GM21825 (cell line): ENCODE results near the gene FSIP1.

ENCODE experiments used
- ATAC-seq: cut with Tn5 transposase; IDR thresholded peaks from one replicate; pipeline ENCODE4 v1.9.1; 2021; ENCODE audit warnings: mild to moderate bottlenecking, moderate library complexity; ENCODE audit not compliant: unreplicated experiment

The FSIP1 gene

DNA sequence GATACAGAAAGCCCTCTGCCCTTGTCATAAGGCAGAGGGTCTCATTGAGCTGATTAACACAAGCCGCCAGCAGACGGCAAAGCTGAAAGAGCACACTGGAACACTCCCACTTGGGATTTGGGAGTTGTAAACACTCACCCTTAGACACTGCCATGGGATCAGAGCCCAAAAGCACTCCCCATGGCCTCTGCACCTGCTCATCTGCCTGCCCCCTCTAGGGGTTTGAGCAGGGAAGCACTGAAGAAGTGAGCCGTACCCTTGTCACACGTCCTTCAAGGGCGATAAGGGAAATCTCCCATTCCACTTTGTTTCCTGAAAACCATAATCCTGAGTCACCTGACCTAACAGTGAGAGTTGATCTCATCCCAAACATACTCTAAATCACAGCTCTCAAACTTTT is 14.7 kb downstream of the FSIP1 start:
- ATAC-seq = no peak

DNA sequence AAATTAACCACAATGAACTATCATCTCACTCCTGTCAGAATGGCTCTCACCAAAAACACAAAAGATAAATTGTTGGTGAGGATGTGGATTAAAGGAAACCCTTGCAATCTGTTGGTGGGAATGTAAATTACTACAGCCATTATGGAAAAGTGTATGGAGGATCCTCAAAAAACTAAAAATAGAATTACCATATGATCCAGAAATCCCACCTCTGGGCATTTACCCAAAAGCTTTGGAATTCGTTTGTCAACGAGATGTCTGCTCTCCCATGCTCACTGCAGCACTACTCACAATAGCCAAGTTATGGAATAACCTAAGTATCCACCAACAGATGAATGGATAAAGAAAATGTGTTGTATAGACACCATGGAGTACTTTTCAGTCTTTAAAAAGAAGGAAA is 21.6 kb downstream of the FSIP1 start:
- no peak for ATAC-seq

- no peak for ATAC-seq
Observed at GRCh38 chr15:39756806-39757522, 25.7 kb downstream of the FSIP1 start.

DNA sequence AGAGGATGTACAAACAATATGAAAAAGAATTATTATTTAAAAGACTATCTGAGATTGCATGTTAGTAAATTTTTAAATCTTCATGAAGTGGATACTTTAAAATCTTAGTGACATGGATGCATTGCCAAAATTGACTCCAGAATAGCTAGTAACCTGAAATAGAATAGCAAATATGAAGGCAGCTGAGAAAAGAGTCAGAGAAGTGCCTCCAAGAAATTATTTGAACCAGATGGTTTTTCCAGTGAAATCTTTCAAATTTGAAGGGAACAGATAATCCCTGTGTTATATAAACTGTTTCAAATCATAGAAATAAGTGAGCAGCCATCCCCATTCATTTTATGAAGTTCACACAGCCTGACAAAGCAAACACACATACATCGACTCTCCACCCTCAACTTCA is 29.6 kb downstream of the FSIP1 start:
- no peak for ATAC-seq

DNA sequence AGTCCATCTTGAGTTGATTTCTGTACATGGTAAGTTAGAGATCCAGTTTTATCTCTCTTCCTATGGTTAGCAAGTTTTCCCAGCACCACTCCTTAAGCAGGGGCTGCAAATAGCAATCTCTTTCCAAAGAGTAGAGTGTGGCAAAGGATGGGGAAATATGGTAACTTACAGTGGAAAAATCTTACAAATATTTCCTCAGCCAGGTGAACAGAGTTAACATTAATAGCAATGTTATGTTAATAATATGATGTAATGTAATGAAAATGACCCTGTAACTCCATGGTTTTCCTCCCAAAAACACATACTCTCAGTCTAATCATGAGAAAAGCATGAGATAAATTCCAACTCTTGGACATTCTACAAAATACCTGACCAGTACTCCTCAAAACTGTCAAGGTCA is 30.4 kb downstream of the FSIP1 start:
- ATAC-seq = no peak

DNA sequence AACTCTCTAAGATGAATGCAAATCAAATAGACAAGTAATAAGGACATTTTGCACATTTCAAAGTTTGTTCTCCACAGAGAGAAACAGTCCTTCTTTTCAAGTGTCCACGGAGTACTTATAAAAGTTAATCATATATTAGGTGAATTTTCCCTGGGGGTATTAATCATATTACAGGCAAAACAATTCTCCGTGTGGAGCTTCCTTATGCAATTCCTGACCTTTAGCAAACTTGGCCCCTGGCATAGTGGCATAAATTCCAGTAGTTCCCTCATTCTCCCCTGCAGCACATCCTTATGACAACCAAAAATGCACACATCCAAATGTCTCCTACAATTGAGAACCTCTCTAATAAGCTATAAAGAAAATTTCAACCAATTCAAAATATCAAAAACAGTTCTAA is 34.4 kb downstream of the FSIP1 start:
- ATAC-seq = no peak

DNA sequence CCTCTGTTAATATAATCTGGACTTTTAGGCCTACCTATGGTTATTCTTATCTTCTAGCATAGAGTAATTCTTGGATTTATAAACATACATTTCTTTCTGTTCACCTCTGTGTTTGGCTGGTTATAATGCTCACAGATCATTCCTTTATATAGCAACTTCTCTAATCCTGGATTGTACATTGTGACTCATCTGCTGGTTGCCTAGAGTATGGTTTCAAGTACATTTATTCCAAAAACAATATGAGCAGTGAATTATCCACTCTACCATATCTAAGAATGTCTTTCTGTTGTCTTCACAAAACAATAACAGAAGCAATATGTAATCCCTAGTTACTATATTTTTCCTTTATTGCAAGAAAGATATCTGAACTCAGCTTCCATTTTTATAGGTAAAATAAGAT is 35.3 kb downstream of the FSIP1 start:
- no peak for ATAC-seq

GRCh38 chr15:39746714-39747276 is 35.8 kb downstream of the FSIP1 start:
- no peak for ATAC-seq

GRCh38 chr15:39746176-39746575 is 36.5 kb downstream of the FSIP1 start:
- no peak for ATAC-seq

- ATAC-seq = no peak
Observed at GRCh38 chr15:39745415-39745814, 37.2 kb downstream of the FSIP1 start.

DNA sequence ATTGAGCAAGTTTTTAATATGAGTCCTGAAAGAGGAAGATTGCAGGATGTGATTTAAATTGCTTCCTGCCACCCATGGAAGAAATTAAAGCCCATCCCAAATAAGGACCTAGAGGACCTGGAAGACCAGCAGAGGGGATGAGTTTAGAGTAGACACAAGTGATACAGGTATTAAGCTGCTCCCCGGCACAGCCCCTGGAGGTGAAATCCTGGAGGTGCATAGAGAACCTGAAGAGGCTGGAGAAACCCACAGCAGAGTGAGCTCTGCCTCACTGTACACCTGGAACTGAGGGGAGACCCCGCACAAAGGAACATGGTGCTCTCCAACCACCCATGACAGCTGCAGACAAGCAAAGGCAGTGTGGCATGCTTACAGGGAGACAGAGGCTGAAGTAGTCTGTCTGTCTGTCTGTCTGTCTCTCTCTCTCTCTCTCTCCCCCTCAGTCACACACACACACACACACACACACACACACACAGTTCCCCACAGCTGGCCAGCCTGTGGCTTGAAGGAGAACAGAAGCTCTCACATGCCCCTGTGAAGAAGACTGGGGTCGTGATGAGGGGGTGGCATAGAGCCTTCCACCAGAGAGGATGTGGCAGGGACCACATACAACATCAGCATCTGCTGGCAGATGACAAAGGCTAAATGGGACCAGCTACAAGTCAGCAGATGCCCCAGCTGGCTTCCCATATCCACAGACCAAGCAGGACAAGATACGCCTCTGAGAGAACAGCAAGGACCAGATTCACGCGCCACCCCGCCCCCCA is 38.1 kb downstream of the FSIP1 start:
- ATAC-seq = no peak

DNA sequence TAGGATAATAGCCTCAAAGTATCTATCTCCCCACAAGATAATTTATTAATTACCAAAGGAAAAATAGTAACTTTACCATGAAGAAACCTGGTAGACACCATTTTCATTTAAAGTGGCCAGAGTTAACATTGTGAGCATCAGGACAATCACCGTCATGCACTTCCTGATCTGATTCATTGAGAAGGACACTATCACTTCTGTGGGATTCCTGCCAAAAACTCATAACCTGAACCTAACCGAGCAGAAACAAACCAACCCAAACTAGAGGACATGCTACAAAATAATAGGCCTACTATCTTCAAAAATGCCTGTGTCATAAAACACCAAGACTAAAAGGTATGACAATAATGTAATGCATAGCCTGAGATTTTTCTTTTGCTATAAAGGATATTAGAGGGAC is 39.0 kb downstream of the FSIP1 start:
- ATAC-seq = no peak

GRCh38 chr15:39741258-39741657 is 41.4 kb downstream of the FSIP1 start:
- ATAC-seq = no peak

GRCh38 chr15:39738998-39739397 is 43.6 kb downstream of the FSIP1 start:
- no peak for ATAC-seq

DNA sequence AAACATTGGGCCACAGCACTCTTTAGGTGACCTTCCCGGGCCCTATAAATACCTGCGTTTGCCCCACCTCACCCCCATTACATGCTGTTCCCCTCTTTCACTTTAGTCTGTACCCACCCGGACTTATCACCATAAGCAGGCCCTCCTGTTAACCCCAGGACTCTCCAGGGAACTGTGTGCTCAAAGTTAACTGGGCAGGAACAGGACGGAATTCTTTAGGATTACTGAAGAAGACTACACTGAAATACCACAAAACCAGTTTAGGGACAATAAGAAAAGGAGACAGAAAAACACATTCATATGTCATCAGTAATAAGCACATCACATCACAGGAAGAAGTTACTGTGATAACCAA is 45.5 kb downstream of the FSIP1 start:
- ATAC-seq = no peak

- ATAC-seq = no peak
Observed at GRCh38 chr15:39736412-39737195, 46.0 kb downstream of the FSIP1 start.

GRCh38 chr15:39735120-39735717 is 47.4 kb downstream of the FSIP1 start:
- ATAC-seq = no peak

DNA sequence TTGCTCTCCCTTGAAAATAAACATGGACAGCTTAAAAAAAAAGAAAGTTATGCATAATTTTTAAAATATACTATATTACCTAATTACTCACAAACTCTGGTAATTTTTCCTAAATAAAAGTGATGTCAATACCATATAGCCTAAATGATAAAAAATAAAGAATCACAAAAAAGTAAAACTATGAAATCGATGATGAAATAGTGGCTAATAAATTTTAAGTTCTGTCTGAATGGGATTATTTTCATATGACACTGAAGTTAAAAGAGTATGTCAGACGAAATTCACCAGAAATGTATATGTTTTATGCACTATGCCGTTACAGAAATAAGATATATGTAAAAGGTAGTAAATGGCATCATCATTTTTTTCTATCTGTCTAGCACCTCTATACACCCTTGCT is 51.4 kb downstream of the FSIP1 start:
- no peak for ATAC-seq

DNA sequence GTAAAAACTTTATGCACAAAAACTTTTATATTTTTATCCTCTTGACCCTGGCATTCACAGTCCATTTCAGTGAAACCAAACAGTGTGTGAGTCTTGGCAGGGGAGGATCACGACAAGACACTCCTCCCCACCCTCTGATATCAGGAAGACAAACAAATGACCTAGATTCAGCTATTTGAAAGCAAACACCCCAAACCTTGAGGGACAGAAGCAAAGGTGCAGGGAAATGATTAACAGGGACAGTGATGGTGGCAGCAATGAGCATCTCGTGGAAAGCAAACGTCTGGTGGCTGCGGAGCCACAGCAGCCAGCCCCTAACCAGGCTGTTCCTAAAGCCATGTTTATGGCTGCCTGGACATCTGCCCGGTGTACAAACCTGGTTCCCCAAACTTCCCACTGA is 52.1 kb downstream of the FSIP1 start:
- no peak for ATAC-seq

DNA sequence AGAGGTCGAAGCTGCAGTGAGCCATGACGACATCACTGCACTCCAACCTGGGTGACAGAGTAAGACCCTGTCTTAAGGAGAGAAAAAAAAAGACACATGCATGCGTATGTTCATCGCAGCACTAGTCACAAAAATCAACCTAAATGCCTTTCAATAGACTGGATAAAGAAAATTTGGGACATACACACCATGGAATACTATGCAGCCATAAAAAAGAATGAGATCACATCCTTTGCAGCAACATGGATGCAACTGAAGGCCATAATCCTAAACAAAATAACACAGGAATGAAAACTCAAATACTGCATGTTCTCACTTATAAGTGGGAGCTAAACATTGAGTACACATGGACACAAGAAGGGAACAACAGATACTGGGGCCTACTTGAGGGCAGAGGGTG is 53.1 kb downstream of the FSIP1 start:
- no peak for ATAC-seq

DNA sequence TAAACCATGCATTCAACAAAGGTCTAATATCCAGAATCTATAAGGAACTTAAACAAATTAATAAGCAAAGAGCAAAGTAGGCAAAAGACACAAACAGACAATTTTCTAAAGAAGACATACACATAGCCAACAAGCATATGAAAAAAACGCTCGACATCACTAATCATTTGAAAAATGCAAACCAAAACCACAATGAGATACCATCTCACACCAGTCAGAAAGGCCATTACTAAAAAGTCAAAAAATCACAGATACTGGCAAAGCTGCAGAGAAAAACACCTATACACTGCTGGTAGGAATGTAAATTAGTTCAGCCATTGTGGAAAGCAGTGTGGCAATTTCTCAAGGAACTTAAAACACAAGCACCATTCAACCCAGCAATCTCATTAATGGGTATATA is 53.8 kb downstream of the FSIP1 start:
- ATAC-seq = no peak
